ENCODE data around the gene MICA. TPM values are rescaled to one million over a fixed set of nuclear protein-coding genes. Genes with fewer than 3 reads are reported as not detected.

MICA gene
- polyA plus RNA-seq, 1 of the 3 experiments (the other 2 are of a cell fraction), result 28.8 TPM

DNA sequence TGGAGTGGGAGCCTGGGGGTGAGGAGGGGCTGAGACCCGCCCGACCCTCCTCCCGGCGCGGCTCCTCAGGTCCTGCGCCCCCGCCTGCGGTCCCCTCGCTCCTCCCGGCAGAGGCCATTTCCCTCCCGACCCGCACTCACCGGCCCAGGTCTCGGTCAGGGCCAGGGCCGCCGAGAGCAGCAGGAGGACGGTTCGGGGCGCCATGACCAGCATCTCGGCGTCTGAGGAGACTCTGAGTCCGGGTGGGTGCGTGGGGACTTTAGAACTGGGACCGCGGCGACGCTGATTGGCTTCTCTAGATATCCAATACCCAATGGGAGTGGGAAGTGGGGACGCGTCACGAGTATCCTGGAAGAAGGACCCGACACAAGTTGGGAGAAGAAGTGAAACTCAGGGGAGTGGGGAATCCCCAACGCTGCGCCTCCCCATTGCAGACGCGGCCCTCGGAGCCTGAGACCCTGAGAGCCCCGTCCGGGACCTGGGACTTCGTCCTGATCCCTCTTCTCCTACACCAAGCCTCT lies 46.4 kb upstream of the MICA start, which contains the start of gene HLA-B:
TSS of gene HLA-B (minus strand) at position 234 of the 521 bp plus-strand sequence. CDS start at position 213, 21 bp downstream.
- Histone ChIP-seq H3F3A (replicated peaks; ENCODE audit: insufficient read depth) (no peaks in the 10 kb centered on the region), H3K79me2 (ENCODE audit: insufficient read depth) (no peaks in the 10 kb centered on the region), H3K27ac (ENCODE audit: low read depth in 2 of 2, low read length in 1 of 2) (no peak within 1 kb of the TSS), H3K4me1 (ENCODE audit: control insufficient read depth in 1 of 2, insufficient read depth in 2 of 2, low read depth in 1 of 2, low read length in 1 of 2) (no peaks in the 10 kb centered on the region; a peak in 1 of 4 replicates), H3K9ac (no peak within 1 kb of the TSS), H3K36me3 (replicated peaks in 1 of 2; ENCODE audit: control insufficient read depth in 1 of 2, insufficient read depth in 2 of 2, low read length in 1 of 2) (no peaks in the 10 kb centered on the region), H3K9me3 (no peaks in the 10 kb centered on the region), H3K27me3 (ENCODE audit: insufficient read depth) (no peaks in the 10 kb centered on the region; the same call in 1 of the 2 replicates), H3K4me3 (ENCODE audit: low read depth in 2 of 2, low read length in 1 of 2) (peak within 1 kb of the TSS in 1 of 2 experiments; percentile 49; a peak in 2 of 4 replicates), H2AFZ (ENCODE audit: low read depth) (no peak within 1 kb of the TSS), H4K20me1 (ENCODE audit: insufficient read depth) (no peaks in the 10 kb centered on the region), H3K4me2 (peak within 1 kb of the TSS; percentile 62; the same call in 1 of the 2 replicates), H3K9me2 (no peaks in the 10 kb centered on the region)
- POLR2A ChIA-PET, result no interaction called here
- under 1% methylated on average over 17 of the region's 39 CpGs for WGBS (ENCODE audit: low lambda C conversion rate)
- TF ChIP-seq RFX5 (IDR thresholded peaks at IDR 0.05; ENCODE audit: low read length) (peak; percentile 95), MEF2A (IDR thresholded peaks at IDR 0.05; ENCODE audit: borderline replicate concordance, low read depth) (no peak)
- DNase-seq, result peak; percentile 62
- CTCF ChIA-PET, result interaction anchor here (1.0 kb wide), 1 partner anchor 10 kb away, joined by 6 read pairs; no protein-coding TSS in a partner anchor

GRCh38 chr6:31357886-31358285 lies 45.5 kb upstream of the MICA start:
- H3K9me3 ChIP-seq, result no peaks in the 10 kb centered on the region
- H3K4me1 ChIP-seq (ENCODE audit: control insufficient read depth in 1 of 2, insufficient read depth in 2 of 2, low read depth in 1 of 2, low read length in 1 of 2), result no peaks in the 10 kb centered on the region; a peak in 1 of 4 replicates
- no peaks in the 10 kb centered on the region for H4K20me1 ChIP-seq (ENCODE audit: insufficient read depth)
- no peaks in the 10 kb centered on the region for H3K9me2 ChIP-seq
- TF ChIP-seq TCF12 (IDR thresholded peaks at IDR 0.05), result no peak
- TF ChIP-seq EZH2phosphoT487 (IDR thresholded peaks at IDR 0.05; ENCODE audit: borderline replicate concordance, low read depth), result no peak
- no peak for TF ChIP-seq IRF3 (IDR thresholded peaks at IDR 0.05; ENCODE audit: low read depth, low read length)
- TF ChIP-seq FOSL2 (IDR thresholded peaks at IDR 0.05; ENCODE audit: borderline replicate concordance, low read depth), result no peak
- TF ChIP-seq, protein P1, sequence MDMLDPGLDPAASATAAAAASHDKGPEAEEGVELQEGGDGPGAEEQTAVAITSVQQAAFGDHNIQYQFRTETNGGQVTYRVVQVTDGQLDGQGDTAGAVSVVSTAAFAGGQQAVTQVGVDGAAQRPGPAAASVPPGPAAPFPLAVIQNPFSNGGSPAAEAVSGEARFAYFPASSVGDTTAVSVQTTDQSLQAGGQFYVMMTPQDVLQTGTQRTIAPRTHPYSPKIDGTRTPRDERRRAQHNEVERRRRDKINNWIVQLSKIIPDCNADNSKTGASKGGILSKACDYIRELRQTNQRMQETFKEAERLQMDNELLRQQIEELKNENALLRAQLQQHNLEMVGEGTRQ (IDR thresholded peaks at IDR 0.05; ENCODE audit: borderline replicate concordance, low read depth, low read length), result no peak
- POLR2A ChIA-PET, result no interaction called here
- no peak for DNase-seq
- no peak overlapping the region for H3K4me3 ChIP-seq (ENCODE audit: low read depth in 2 of 2, low read length in 1 of 2)
- CTCF ChIA-PET, result interaction anchor here (1.0 kb wide), 1 partner anchor 9 kb away, joined by 6 read pairs; no protein-coding TSS in a partner anchor
- H3K79me2 ChIP-seq (ENCODE audit: insufficient read depth), result no peaks in the 10 kb centered on the region
- H3K27me3 ChIP-seq (ENCODE audit: insufficient read depth), result peaks cover 5% of the 10 kb centered on the region; the same call in 1 of the 2 replicates
- no peak overlapping the region for H3K27ac ChIP-seq (ENCODE audit: low read depth in 2 of 2, low read length in 1 of 2)
- H3K9ac ChIP-seq, result no peak overlapping the region
- no peaks in the 10 kb centered on the region for H3F3A ChIP-seq (replicated peaks; ENCODE audit: insufficient read depth)
- 28% methylated on average over 6 of the region's 6 CpGs for WGBS (ENCODE audit: low lambda C conversion rate)
- H3K36me3 ChIP-seq (replicated peaks in 1 of 2; ENCODE audit: control insufficient read depth in 1 of 2, insufficient read depth in 2 of 2, low read length in 1 of 2), result no peaks in the 10 kb centered on the region
- H3K4me2 ChIP-seq, result no peak overlapping the region
- H2AFZ ChIP-seq (ENCODE audit: low read depth), result no peak overlapping the region

DNA sequence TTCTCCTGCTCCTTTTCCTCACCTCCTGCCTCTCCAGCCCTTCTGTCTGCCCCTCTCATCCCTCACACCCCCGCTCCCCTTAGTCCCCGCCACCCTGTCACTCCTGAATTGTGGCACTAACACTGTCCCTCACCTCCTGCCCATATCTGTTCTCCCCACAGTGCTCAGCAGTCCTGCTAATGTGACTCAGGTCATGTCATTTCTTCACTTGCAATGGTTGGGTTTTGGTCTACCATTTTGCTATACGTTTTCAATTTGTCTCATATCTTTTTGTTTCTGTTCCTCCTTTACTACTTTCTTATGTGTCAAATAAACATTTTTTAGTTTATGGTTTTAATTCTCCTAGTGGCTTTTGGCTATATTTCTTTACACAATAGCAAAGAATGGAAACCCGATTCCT lies 45.1 kb upstream of the MICA start:
- H3F3A ChIP-seq (replicated peaks; ENCODE audit: insufficient read depth), result no peaks in the 10 kb centered on the region
- CTCF ChIA-PET, result interaction anchor here (1.0 kb wide), 1 partner anchor 8 kb away, joined by 4 read pairs; no protein-coding TSS in a partner anchor
- H4K20me1 ChIP-seq (ENCODE audit: insufficient read depth), result no peaks in the 10 kb centered on the region
- POLR2A ChIA-PET, result no interaction called here
- DNase-seq, result no peak
- no peaks in the 10 kb centered on the region; a peak in 1 of 4 replicates for H3K4me1 ChIP-seq (ENCODE audit: control insufficient read depth in 1 of 2, insufficient read depth in 2 of 2, low read depth in 1 of 2, low read length in 1 of 2)
- no peak overlapping the region for H3K27ac ChIP-seq (ENCODE audit: low read depth in 2 of 2, low read length in 1 of 2)
- no peaks in the 10 kb centered on the region for H3K9me2 ChIP-seq
- no peak overlapping the region for H2AFZ ChIP-seq (ENCODE audit: low read depth)
- H3K9me3 ChIP-seq, result no peaks in the 10 kb centered on the region
- H3K4me2 ChIP-seq, result no peak overlapping the region
- H3K36me3 ChIP-seq (replicated peaks in 1 of 2; ENCODE audit: control insufficient read depth in 1 of 2, insufficient read depth in 2 of 2, low read length in 1 of 2), result no peaks in the 10 kb centered on the region
- no peaks in the 10 kb centered on the region for H3K79me2 ChIP-seq (ENCODE audit: insufficient read depth)
- no peak overlapping the region for H3K9ac ChIP-seq
- no peak overlapping the region for H3K4me3 ChIP-seq (ENCODE audit: low read depth in 2 of 2, low read length in 1 of 2)
- H3K27me3 ChIP-seq (ENCODE audit: insufficient read depth), result peaks cover 8% of the 10 kb centered on the region; the same call in 1 of the 2 replicates
- WGBS (ENCODE audit: low lambda C conversion rate), result 6% methylated on average over 4 of the region's 4 CpGs
- TF ChIP-seq SMC3 (IDR thresholded peaks at IDR 0.05; ENCODE audit: low read depth, low read length) (no peak), SIN3A (IDR thresholded peaks at IDR 0.05; ENCODE audit: borderline replicate concordance, low read depth, low read length) (no peak), GATA2 (CRISPR knock-in tag; IDR thresholded peaks at IDR 0.05) (no peak), YY1 (IDR thresholded peaks at IDR 0.05; ENCODE audit: low read depth) (no peak), TCF12 (IDR thresholded peaks at IDR 0.05) (no peak), ELF1 (IDR thresholded peaks at IDR 0.05) (no peak), POLR2AphosphoS5 (IDR thresholded peaks at IDR 0.05; ENCODE audit: low read depth, low read length) (no peak), MEF2A (IDR thresholded peaks at IDR 0.05; ENCODE audit: borderline replicate concordance, low read depth) (no peak), FOXM1 (IDR thresholded peaks at IDR 0.05; ENCODE audit: low read depth) (no peak), FOXJ3 (CRISPR knock-in tag; IDR thresholded peaks at IDR 0.05) (no peak), GABPA (IDR thresholded peaks at IDR 0.05; ENCODE audit: low read depth) (no peak), JUND (IDR thresholded peaks at IDR 0.05) (no peak)
- TF ChIP-seq, protein P1 (IDR thresholded peaks at IDR 0.05; ENCODE audit: borderline replicate concordance, low read depth, low read length), result no peak
